A549 treated with ZK216348 at 1 μM for 4 hours (cell line): Measurements from ENCODE around the gene ACSM2B. TPM values are rescaled to one million over a fixed set of nuclear protein-coding genes. Genes with fewer than 3 reads are reported as not detected.

Experiments used
- total RNA-seq: library from RNA; stranded (reverse); fragments of 200-300 nt; extraction: Qiagen RNA extraction; gene quantifications from 5 replicates; pipeline ENCODE4 v1.2.3, GENCODE V29; 2022; ENCODE audit warnings: low read depth

ACSM2B gene, protein sequence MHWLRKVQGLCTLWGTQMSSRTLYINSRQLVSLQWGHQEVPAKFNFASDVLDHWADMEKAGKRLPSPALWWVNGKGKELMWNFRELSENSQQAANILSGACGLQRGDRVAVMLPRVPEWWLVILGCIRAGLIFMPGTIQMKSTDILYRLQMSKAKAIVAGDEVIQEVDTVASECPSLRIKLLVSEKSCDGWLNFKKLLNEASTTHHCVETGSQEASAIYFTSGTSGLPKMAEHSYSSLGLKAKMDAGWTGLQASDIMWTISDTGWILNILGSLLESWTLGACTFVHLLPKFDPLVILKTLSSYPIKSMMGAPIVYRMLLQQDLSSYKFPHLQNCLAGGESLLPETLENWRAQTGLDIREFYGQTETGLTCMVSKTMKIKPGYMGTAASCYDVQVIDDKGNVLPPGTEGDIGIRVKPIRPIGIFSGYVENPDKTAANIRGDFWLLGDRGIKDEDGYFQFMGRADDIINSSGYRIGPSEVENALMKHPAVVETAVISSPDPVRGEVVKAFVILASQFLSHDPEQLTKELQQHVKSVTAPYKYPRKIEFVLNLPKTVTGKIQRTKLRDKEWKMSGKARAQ
- not detected in 5 replicates for total RNA-seq

DNA sequence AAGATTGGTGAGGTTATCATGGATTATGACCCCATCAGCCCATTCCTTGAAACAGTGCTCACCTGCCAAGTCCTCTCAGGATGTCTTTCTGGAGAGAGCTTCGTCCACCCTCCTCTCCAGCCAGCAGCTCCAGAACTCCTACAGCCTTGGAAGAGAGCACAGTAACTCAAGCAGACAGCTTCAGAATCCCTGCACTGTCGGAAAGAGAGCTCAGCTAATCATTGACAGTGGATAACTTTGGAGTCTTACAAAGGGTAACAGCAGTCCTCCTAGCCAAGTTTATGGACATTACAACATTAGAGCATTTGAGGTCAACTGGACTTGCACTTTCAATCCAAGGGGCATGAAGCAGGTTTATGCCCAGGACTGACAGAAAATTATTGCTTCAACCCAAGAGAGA, at the start of gene ACSM2B:
Gene ACSM2B, minus strand, starts transcription at position 223 of the 400 bp plus-strand sequence. CDS start 11,522 bp downstream, outside the sequence.

Other genes starting within 250 kb of the ACSM2B start
- gene GP2, start 248.9 kb downstream of the ACSM2B start, total RNA-seq: not detected in 5 replicates
- gene UMOD, start 223.7 kb downstream of the ACSM2B start, total RNA-seq: not detected in 5 replicates
- gene PDILT, start 171.6 kb downstream of the ACSM2B start, total RNA-seq: not detected in 5 replicates
- not detected in 5 replicates for gene ACSM5, start 166.8 kb downstream of the ACSM2B start, total RNA-seq
- gene ACSM2A, start 124.8 kb downstream of the ACSM2B start, total RNA-seq: not detected in 5 replicates
- gene ACSM1, start 121.3 kb upstream of the ACSM2B start, total RNA-seq: not detected in 5 replicates
- 17.1 to 29.5 TPM (median 23.9 TPM) in 5 replicates for gene THUMPD1, start 165.5 kb upstream of the ACSM2B start, total RNA-seq
- 2.8 to 6.9 TPM (median 4.1 TPM) in 5 replicates for gene ACSM3, start 187.6 kb upstream of the ACSM2B start, total RNA-seq
- 7.3 to 15.4 TPM (median 12.8 TPM) in 5 replicates for gene ERI2, start 230.1 kb upstream of the ACSM2B start, total RNA-seq
- 3.5 to 6.0 TPM (median 4.5 TPM) in 5 replicates for gene REXO5, start 230.2 kb upstream of the ACSM2B start, total RNA-seq